GM21576 (cell line): ENCODE results near the gene LST1.

Experiments
- ATAC-seq: cut with Tn5 transposase; IDR thresholded peaks from one replicate; pipeline ENCODE4 v1.9.1; 2021; ENCODE audit warnings: mild to moderate bottlenecking, moderate library complexity; ENCODE audit not compliant: unreplicated experiment

LST1 gene

GRCh38 chr6:31619805-31620585 lies 33.9 kb downstream of the LST1 start:
- ATAC-seq, result peak; percentile 79

- peak; percentile 26 for ATAC-seq
Observed at GRCh38 chr6:31620586-31621319, 34.7 kb downstream of the LST1 start, which contains the start of gene PRRC2A. Gene PRRC2A, plus strand, starts transcription at chr6:31620715. Its CDS starts 2,075 bp downstream, at chr6:31622790.

- ATAC-seq, result no peak
Observed at GRCh38 chr6:31621320-31621939, 35.4 kb downstream of the LST1 start.

- ATAC-seq, result no peak
Observed at GRCh38 chr6:31621991-31622390, 35.9 kb downstream of the LST1 start.

- no peak for ATAC-seq
Observed at GRCh38 chr6:31622684-31623091, 36.6 kb downstream of the LST1 start.

GRCh38 chr6:31624070-31624469 lies 38.0 kb downstream of the LST1 start:
- no peak for ATAC-seq

GRCh38 chr6:31626952-31627351 lies 40.9 kb downstream of the LST1 start:
- no peak for ATAC-seq

- no peak for ATAC-seq
Observed at GRCh38 chr6:31627690-31628287, 41.7 kb downstream of the LST1 start.

- no peak for ATAC-seq
Observed at GRCh38 chr6:31629014-31629413, 42.9 kb downstream of the LST1 start.

- ATAC-seq, result no peak
Observed at GRCh38 chr6:31630177-31630934, 44.3 kb downstream of the LST1 start.

GRCh38 chr6:31631209-31631608 lies 45.1 kb downstream of the LST1 start:
- ATAC-seq, result no peak

GRCh38 chr6:31631681-31632278 lies 45.7 kb downstream of the LST1 start:
- ATAC-seq, result no peak

GRCh38 chr6:31632279-31632946 lies 46.3 kb downstream of the LST1 start:
- ATAC-seq, result no peak

- ATAC-seq, result no peak
Observed at GRCh38 chr6:31633447-31633846, 47.4 kb downstream of the LST1 start.

- no peak for ATAC-seq
Observed at GRCh38 chr6:31634131-31634530, 48.1 kb downstream of the LST1 start.

GRCh38 chr6:31634969-31635575 lies 49.0 kb downstream of the LST1 start:
- ATAC-seq, result no peak

- no peak for ATAC-seq
Observed at GRCh38 chr6:31636698-31637596, 50.9 kb downstream of the LST1 start.
